Hepatocyte (in vitro differentiated cells): ENCODE data around the gene KHNYN. TPM values are rescaled to one million over a fixed set of nuclear protein-coding genes. Genes with fewer than 3 reads are reported as not detected.

ENCODE experiments used
- DNase-seq: peaks from one replicate; pipeline ENCODE4 v3.0.0-alpha.2; 2016; ENCODE audit warnings: low spot score
- H2AFZ ChIP-seq: fragments of 200-600 bp; sonication (generic); 2 replicates; pipeline ENCODE4 v1.6.0; 2016; ENCODE audit warnings: antibody characterized with exemption, mild to moderate bottlenecking
- H3K27ac ChIP-seq: fragments of 200-600 bp; sonication (generic); 2 replicates; pipeline ENCODE4 v1.5.1; 2016; ENCODE audit warnings: mild to moderate bottlenecking
- H3K27me3 ChIP-seq: fragments of 200-600 bp; sonication (generic); 2 replicates; pipeline ENCODE4 v1.6.1; 2016
- H3K36me3 ChIP-seq: fragments of 200-600 bp; sonication (generic); replicated peaks from 2 replicates; pipeline ENCODE4 v1.5.1; 2016; ENCODE audit warnings: low read depth; ENCODE audit not compliant: insufficient read depth
- H3K4me1 ChIP-seq: fragments of 200-600 bp; sonication (generic); 2 replicates; pipeline ENCODE4 v1.5.1; 2016; ENCODE audit warnings: mild to moderate bottlenecking, moderate library complexity; ENCODE audit not compliant: insufficient read depth
- H3K4me2 ChIP-seq: fragments of 200-600 bp; sonication (generic); 2 replicates; pipeline ENCODE4 v1.6.0; 2016
- H3K4me3 ChIP-seq: fragments of 200-600 bp; sonication (generic); 2 replicates; pipeline ENCODE4 v1.5.1; 2016; ENCODE audit warnings: mild to moderate bottlenecking
- H3K79me2 ChIP-seq: fragments of 200-600 bp; sonication (generic); 2 replicates; pipeline ENCODE4 v1.6.0; 2017; ENCODE audit warnings: mild to moderate bottlenecking
- H3K9me2 ChIP-seq: fragments of 200-600 bp; sonication (generic); replicated peaks from 2 replicates; pipeline ENCODE4 v1.6.0; 2017; ENCODE audit warnings: mild to moderate bottlenecking; ENCODE audit not compliant: insufficient read depth
- H3K9me3 ChIP-seq: fragments of 200-600 bp; sonication (generic); 2 replicates; pipeline ENCODE4 v1.5.1; 2016; ENCODE audit warnings: low read depth, mild to moderate bottlenecking
- H4K20me1 ChIP-seq: fragments of 200-600 bp; sonication (generic); 2 replicates; pipeline ENCODE4 v1.6.0; 2016; ENCODE audit warnings: mild to moderate bottlenecking; ENCODE audit not compliant: insufficient read depth, poor library complexity, severe bottlenecking
- CTCF ChIP-seq: fragments of 200-600 bp; sonication (generic); IDR thresholded peaks from 2 replicates; pipeline ENCODE4 v1.5.1; 2016; ENCODE audit warnings: antibody characterized with exemption, mild to moderate bottlenecking; ENCODE audit not compliant: poor library complexity
- EZH2 ChIP-seq: fragments of 200-600 bp; sonication (generic); IDR thresholded peaks from 2 replicates; pipeline ENCODE4 v1.6.1; 2016; ENCODE audit warnings: antibody characterized with exemption, mild to moderate bottlenecking, borderline replicate concordance
- EZH2phosphoT487 ChIP-seq: fragments of 200-600 bp; sonication (generic); IDR thresholded peaks from one replicate; pipeline ENCODE4 v1.6.1; 2018; ENCODE audit warnings: antibody characterized with exemption, mild to moderate bottlenecking, low read depth, moderate library complexity; ENCODE audit not compliant: unreplicated experiment, severe bottlenecking
- WGBS: methylation state at CpG from one replicate; pipeline ENCODE4 v1.1.6; 2016; ENCODE audit warnings: low lambda C conversion rate; ENCODE audit errors: missing lambda C conversion rate; 5-methylcytosine and 5-hydroxymethylcytosine counted together
- polyA plus RNA-seq: library from polyadenylated mRNA; unstranded; fragments of >200 nt; fragmentation: Nextera tagmentation; extraction: Ambion mirVana; gene quantifications from 2 replicates; pipeline ENCODE4 v1.2.1, GENCODE V29; 2016
- total RNA-seq: library from RNA; depleted of rRNA; stranded (reverse); fragments of >200 nt; gene quantifications from 2 replicates; pipeline ENCODE4 v1.2.3, GENCODE V29; 2014

KHNYN gene
- total and polyA plus RNA-seq, 2 experiments from 2014 or later, result 36.4 to 90.5 TPM

- Histone ChIP-seq H3K9me3 (no peaks in the 10 kb centered on the region), H3K9me2 (no peaks in the 10 kb centered on the region), H3K27me3 (no peaks in the 10 kb centered on the region), H3K27ac (no peak overlapping the region), H2AFZ (no peak overlapping the region), H3K4me2 (no peak overlapping the region), H3K36me3 (no peaks in the 10 kb centered on the region), H4K20me1 (no peaks in the 10 kb centered on the region), H3K79me2 (peaks cover 24% of the 10 kb centered on the region), H3K4me3 (no peak overlapping the region), H3K4me1 (no peaks in the 10 kb centered on the region)
- TF ChIP-seq EZH2 (no peak), CTCF (no peak), EZH2phosphoT487 (no peak)
- WGBS, result 97% methylated on average over 10 of the region's 10 CpGs
- no peak for DNase-seq
These were observed 19.8 kb upstream of the KHNYN start for GRCh38 chr14:24409956-24410355.

GRCh38 chr14:24411443-24412389 is 18.0 kb upstream of the KHNYN start:
- TF ChIP-seq CTCF, result peak; percentile 56
- no peak for TF ChIP-seq EZH2
- TF ChIP-seq EZH2phosphoT487, result no peak
- no peaks in the 10 kb centered on the region for H3K36me3 ChIP-seq
- H3K9me3 ChIP-seq, result no peaks in the 10 kb centered on the region
- peaks cover 7% of the 10 kb centered on the region for H3K79me2 ChIP-seq
- H3K4me3 ChIP-seq, result no peak overlapping the region
- H2AFZ ChIP-seq, result no peak overlapping the region
- DNase-seq, result peak; percentile 67
- no peak overlapping the region for H3K27ac ChIP-seq
- H3K4me1 ChIP-seq, result no peaks in the 10 kb centered on the region
- 73% methylated on average over 16 of the region's 16 CpGs for WGBS
- no peaks in the 10 kb centered on the region for H3K9me2 ChIP-seq
- no peaks in the 10 kb centered on the region for H4K20me1 ChIP-seq
- H3K4me2 ChIP-seq, result no peak overlapping the region
- no peaks in the 10 kb centered on the region for H3K27me3 ChIP-seq

- Histone ChIP-seq H3K9me3 (no peaks in the 10 kb centered on the region), H2AFZ (no peak overlapping the region), H3K9me2 (no peaks in the 10 kb centered on the region), H3K36me3 (no peaks in the 10 kb centered on the region), H3K27ac (no peak overlapping the region), H3K79me2 (no peaks in the 10 kb centered on the region), H3K27me3 (no peaks in the 10 kb centered on the region), H3K4me3 (no peak overlapping the region), H4K20me1 (no peaks in the 10 kb centered on the region), H3K4me1 (no peaks in the 10 kb centered on the region), H3K4me2 (no peak overlapping the region)
- no peak for TF ChIP-seq EZH2
- no peak for TF ChIP-seq EZH2phosphoT487
- TF ChIP-seq CTCF, result no peak
- DNase-seq, result no peak
- WGBS, result 90% methylated on average over 1 of the region's 1 CpG
These were observed 15.7 kb upstream of the KHNYN start for GRCh38 chr14:24414077-24414476.
